ENCODE results near the gene FGF11.
"Not testable (repeated sequence)": the region's sequence is repeated elsewhere in the genome, so short reads cannot be mapped to it uniquely, and the experiment has no call there.

FGF11 gene

DNA sequence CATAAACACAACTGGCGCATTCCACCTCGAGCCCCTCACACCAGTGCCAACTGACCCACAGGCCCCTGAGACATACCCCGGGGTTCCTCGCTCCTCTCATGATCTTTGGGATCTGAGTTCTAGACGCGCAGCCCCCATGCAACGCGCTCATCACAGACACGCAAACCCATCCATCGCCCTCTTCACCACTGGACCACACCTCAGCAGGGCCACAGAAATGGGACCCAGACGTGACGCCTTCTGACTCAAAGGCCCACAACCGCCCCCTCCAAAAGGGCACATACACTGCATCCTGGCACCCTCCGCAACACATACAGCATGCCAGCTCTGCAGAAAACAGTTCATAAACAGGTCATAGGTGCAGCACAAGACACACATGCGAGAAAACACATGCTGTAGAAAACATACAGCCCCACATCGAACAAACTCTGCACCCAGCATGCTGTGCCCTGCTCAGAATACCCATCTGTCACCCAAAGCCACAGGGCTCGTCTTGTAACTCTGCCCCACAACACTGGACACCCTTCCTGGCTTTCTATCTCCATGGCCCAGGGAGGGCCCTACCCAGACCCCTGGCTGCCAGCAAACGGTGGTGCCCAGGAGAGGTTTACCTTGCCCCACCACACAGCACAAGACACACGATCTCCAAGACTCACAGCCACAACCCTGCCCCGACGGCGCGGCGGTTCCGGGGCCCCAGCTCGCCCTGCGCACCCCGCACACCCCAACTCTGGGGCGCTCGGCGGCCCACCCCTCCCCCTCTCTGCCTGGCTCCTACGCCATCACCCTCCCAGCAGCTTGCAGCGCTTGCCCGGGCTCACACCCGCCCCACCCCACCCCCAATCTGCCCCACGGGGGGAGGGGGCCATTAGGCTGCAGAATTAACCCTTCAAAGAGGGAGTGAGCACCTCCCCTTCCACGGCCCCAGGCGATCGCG lies 39.2 kb downstream of the FGF11 start:
- Histone ChIP-seq H3K36me3 (ENCODE audit: control insufficient read depth in 4 of 4, insufficient read depth in 4 of 4, low read length in 3 of 4) (peaks cover 0 to 7% (median 0%) of the 10 kb centered on the region in 4 experiments), H3K4me3 (ENCODE audit: control insufficient read depth in 1 of 7, extremely low read depth in 1 of 7, insufficient read depth in 4 of 7, low read depth in 2 of 7, low read length in 6 of 7) (peak overlapping the region; percentile 65 to 88 (median 79)), H3K27ac (ENCODE audit: insufficient read depth in 1 of 2, low read depth in 1 of 2, low read length in 2 of 2, poor library complexity in 1 of 2, severe bottlenecking in 2 of 2) (peak overlapping the region; percentile 66 to 87), H3K4me1 (ENCODE audit: control extremely low read depth in 1 of 4, control insufficient read depth in 4 of 4, insufficient read depth in 4 of 4, low read length in 3 of 4) (peaks cover 0 to 56% (median 51%) of the 10 kb centered on the region in 4 experiments), H3K9me3 (ENCODE audit: control extremely low read depth in 1 of 5, control insufficient read depth in 4 of 5, insufficient read depth in 2 of 5, low read depth in 1 of 5, low read length in 4 of 5) (no peaks in the 10 kb centered on the region), H3K27me3 (replicated peaks in 2 of 5; ENCODE audit: control insufficient read depth in 4 of 5, insufficient read depth in 5 of 5, low read length in 4 of 5) (no peaks in the 10 kb centered on the region)
- CTCF ChIA-PET = interaction anchor here (0.6 to 3.9 kb wide), 10 partner anchors 11 to 123 kb away, joined by 3 to 29 read pairs (median 4); partner anchors contain the start of gene TMEM102
- 26% methylated on average over 28 of the region's 40 CpGs for WGBS (ENCODE audit: insufficient coverage)
- DNase-seq = peak; percentile 31 to 76 (median 65)
- POLR2A ChIA-PET = interaction anchor here (0.7 to 1.5 kb wide), 4 partner anchors 15 to 142 kb away, joined by 3 read pairs; no protein-coding TSS in a partner anchor

DNA sequence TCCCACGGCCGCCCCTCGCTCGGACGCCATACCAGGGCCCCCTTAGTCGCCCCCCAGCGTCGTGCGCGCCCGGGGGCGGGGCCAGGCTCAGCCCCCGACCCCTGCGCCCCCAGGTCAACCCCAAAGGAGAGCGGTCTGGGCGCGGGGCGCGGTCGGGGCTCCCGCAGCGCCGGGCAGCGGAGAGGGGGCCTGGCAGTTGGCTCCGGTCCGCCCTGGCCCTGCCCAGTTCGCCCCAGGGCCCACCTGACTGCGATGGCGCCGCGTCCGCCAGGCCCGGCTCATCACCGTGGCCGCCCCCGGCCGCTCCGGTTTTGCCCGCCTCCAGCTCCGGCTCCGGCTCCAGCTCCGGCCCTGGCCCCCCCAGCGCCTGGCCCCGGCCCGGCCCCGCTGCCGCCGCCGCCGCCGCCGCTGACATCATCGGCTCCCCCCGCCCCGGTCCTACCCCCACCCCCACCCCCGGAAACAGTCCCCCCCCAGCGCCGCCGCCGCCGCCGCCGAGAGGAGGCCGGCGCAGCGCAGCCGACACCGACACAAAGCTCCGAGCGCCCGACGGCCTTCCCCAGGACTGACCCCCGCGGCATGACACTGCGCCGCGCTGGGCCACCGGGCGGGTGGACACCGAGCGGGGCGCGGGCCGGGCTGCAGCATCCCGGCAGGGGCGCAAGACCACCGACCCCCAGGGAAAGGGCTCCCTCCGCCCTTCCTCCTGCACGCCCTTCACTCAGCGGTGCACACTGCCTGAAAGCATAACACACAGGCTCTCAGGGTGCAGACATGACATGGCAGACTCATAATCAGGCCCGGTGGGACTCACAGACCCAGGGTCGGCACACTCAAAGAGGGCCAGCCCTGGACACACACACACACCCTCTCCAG lies 40.1 kb downstream of the FGF11 start, which contains the start of gene ZBTB4:
ZBTB4 (minus strand) TSS at position 419 of the 876 bp plus-strand sequence. CDS start 12,830 bp downstream, outside the sequence.
- 0% methylated on average over 37 of the region's 92 CpGs for WGBS (ENCODE audit: insufficient coverage)
- H3K27me3 ChIP-seq (replicated peaks in 2 of 5; ENCODE audit: control insufficient read depth in 4 of 5, insufficient read depth in 5 of 5, low read length in 4 of 5) = no peaks in the 10 kb centered on the region
- POLR2A ChIA-PET = interaction anchor here (0.5 to 1.5 kb wide), 8 partner anchors 9 to 42 kb away, joined by 3 to 5 read pairs (median 3); no protein-coding TSS in a partner anchor
- peak in 2 of 3 donors; percentile 60 to 69 for DNase-seq
- H3K4me1 ChIP-seq (ENCODE audit: control extremely low read depth in 1 of 4, control insufficient read depth in 4 of 4, insufficient read depth in 4 of 4, low read length in 3 of 4) = peaks cover 0 to 57% (median 53%) of the 10 kb centered on the region in 4 experiments
- H3K36me3 ChIP-seq (ENCODE audit: control insufficient read depth in 4 of 4, insufficient read depth in 4 of 4, low read length in 3 of 4) = peaks cover 0 to 7% (median 0%) of the 10 kb centered on the region in 4 experiments
- CTCF ChIA-PET = interaction anchor here (1.0 to 3.9 kb wide), 9 partner anchors 11 to 81 kb away, joined by 3 to 29 read pairs (median 5); partner anchors contain the start of gene TMEM102
- peak within 1 kb of the TSS; percentile 65 to 88 (median 79) for H3K4me3 ChIP-seq (ENCODE audit: control insufficient read depth in 1 of 7, extremely low read depth in 1 of 7, insufficient read depth in 4 of 7, low read depth in 2 of 7, low read length in 6 of 7)
- H3K27ac ChIP-seq (ENCODE audit: insufficient read depth in 1 of 2, low read depth in 1 of 2, low read length in 2 of 2, poor library complexity in 1 of 2, severe bottlenecking in 2 of 2) = peak within 1 kb of the TSS; percentile 66 to 87
- no peaks in the 10 kb centered on the region for H3K9me3 ChIP-seq (ENCODE audit: control extremely low read depth in 1 of 5, control insufficient read depth in 4 of 5, insufficient read depth in 2 of 5, low read depth in 1 of 5, low read length in 4 of 5)

DNA sequence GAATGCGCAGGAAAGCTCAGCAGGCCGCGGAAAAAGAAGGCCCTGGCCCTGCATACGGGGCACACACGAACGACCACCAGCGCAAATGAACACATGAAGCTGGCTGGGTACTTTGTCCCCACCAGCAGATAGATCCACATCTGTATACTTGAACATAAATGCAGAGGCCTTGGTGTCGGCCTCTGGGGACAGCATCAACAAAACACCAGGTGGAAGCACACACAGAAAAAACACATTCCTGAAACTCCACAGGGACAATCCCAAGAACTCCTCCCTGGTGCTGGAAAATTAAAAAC lies 40.7 kb downstream of the FGF11 start:
- peak overlapping the region; percentile 46 to 82 for H3K27ac ChIP-seq (ENCODE audit: insufficient read depth in 1 of 2, low read depth in 1 of 2, low read length in 2 of 2, poor library complexity in 1 of 2, severe bottlenecking in 2 of 2)
- peaks cover 0 to 7% (median 0%) of the 10 kb centered on the region in 4 experiments for H3K36me3 ChIP-seq (ENCODE audit: control insufficient read depth in 4 of 4, insufficient read depth in 4 of 4, low read length in 3 of 4)
- 20% methylated on average over 1 of the region's 8 CpGs for WGBS (ENCODE audit: insufficient coverage)
- H3K4me1 ChIP-seq (ENCODE audit: control extremely low read depth in 1 of 4, control insufficient read depth in 4 of 4, insufficient read depth in 4 of 4, low read length in 3 of 4) = peaks cover under 1 to 59% (median 55%) of the 10 kb centered on the region in 4 experiments
- H3K27me3 ChIP-seq (replicated peaks in 2 of 5; ENCODE audit: control insufficient read depth in 4 of 5, insufficient read depth in 5 of 5, low read length in 4 of 5) = no peaks in the 10 kb centered on the region
- H3K4me3 ChIP-seq (ENCODE audit: control insufficient read depth in 1 of 7, extremely low read depth in 1 of 7, insufficient read depth in 4 of 7, low read depth in 2 of 7, low read length in 6 of 7) = peak overlapping the region; percentile 33 to 88 (median 71)
- no peak for DNase-seq
- no peaks in the 10 kb centered on the region for H3K9me3 ChIP-seq (ENCODE audit: control extremely low read depth in 1 of 5, control insufficient read depth in 4 of 5, insufficient read depth in 2 of 5, low read depth in 1 of 5, low read length in 4 of 5)
- POLR2A ChIA-PET = interaction anchor here (0.5 to 1.4 kb wide), 6 partner anchors 9 to 43 kb away, joined by 3 to 5 read pairs (median 4); no protein-coding TSS in a partner anchor
- CTCF ChIA-PET = interaction anchor here (1.0 to 2.1 kb wide), 5 partner anchors 28 to 67 kb away, joined by 3 to 9 read pairs (median 5); partner anchors contain the start of gene TMEM102

DNA sequence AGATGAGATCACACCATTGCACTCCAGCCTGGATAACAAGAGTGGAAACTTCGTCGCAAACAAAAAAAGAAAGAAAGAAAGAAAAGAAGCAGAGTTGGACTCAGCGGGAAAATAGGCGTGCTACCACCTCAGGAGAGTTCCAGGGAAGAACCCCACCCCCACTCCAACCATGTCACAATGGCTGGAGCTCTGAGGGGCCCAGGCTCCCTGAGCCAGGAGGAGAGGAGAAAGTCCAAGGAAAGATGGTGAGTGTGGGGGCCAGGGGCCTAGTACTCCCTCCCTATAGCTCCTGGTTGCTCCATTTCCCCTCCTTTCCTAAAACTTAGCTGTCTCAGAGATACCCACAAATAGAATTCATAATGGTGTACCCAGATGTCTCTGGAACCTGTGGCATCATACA lies 42.0 kb downstream of the FGF11 start, which contains the start of gene SLC35G6:
SLC35G6 (plus strand) TSS at position 172 of the 400 bp plus-strand sequence; CDS start at position 243, 71 bp downstream.
- CTCF ChIA-PET = interaction anchor here (1.1 to 2.1 kb wide), 2 partner anchors 45 to 79 kb away, joined by 3 to 9 read pairs; partner anchors contain the start of gene TMEM102
- POLR2A ChIA-PET; H3K27me3 ChIP-seq (replicated peaks in 2 of 5; ENCODE audit: control insufficient read depth in 4 of 5, insufficient read depth in 5 of 5, low read length in 4 of 5); H3K9me3 ChIP-seq (ENCODE audit: control extremely low read depth in 1 of 5, control insufficient read depth in 4 of 5, insufficient read depth in 2 of 5, low read depth in 1 of 5, low read length in 4 of 5); H3K36me3 ChIP-seq (ENCODE audit: control insufficient read depth in 4 of 4, insufficient read depth in 4 of 4, low read length in 3 of 4); DNase-seq: not testable (repeated sequence)
- peak within 1 kb of the TSS in 1 of 2 experiments; percentile 82 for H3K27ac ChIP-seq (ENCODE audit: insufficient read depth in 1 of 2, low read depth in 1 of 2, low read length in 2 of 2, poor library complexity in 1 of 2, severe bottlenecking in 2 of 2)
- H3K4me3 ChIP-seq (ENCODE audit: control insufficient read depth in 1 of 7, extremely low read depth in 1 of 7, insufficient read depth in 4 of 7, low read depth in 2 of 7, low read length in 6 of 7) = peak within 1 kb of the TSS in 2 of 7 experiments; percentile 65 to 88
- H3K4me1 ChIP-seq (ENCODE audit: control extremely low read depth in 1 of 4, control insufficient read depth in 4 of 4, insufficient read depth in 4 of 4, low read length in 3 of 4) = peaks cover 8 to 62% (median 59%) of the 10 kb centered on the region in 4 experiments
- WGBS (ENCODE audit: insufficient coverage) = no CpG with 5 or more reads among the region's 4 CpGs

DNA sequence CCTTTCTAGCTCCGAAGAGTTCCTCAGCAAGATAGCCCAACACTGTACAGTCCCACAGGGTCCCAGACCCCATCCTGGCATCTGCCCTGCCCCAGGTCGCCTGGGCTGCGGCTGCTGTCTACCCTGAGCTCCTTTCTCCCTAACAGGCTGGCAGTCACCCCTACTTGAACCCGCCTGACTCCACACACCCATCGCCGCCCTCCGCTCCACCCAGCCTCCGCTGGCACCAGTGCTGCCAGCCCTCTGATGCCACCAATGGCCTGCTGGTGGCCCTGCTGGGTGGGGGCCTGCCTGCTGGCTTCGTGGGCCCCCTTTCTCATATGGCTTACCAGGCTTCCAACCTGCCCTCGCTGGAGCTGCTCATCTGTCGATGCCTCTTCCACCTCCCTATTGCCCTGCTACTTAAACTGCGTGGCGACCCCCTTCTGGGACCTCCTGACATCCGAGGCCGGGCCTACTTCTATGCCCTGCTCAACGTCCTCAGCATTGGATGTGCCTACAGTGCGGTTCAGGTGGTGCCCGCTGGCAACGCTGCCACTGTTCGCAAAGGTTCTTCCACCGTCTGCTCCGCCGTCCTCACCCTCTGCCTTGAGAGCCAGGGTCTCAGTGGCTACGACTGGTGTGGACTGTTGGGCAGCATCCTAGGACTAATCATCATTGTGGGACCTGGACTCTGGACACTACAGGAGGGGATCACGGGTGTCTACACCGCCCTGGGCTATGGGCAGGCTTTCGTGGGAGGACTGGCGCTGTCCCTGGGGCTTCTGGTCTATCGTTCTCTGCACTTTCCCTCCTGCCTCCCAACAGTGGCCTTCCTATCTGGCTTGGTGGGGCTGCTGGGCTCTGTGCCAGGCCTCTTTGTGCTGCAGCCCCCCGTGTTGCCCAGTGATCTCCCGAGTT lies 42.8 kb downstream of the FGF11 start:
- peak overlapping the region in 1 of 2 experiments; percentile 100 for H3K27ac ChIP-seq (ENCODE audit: insufficient read depth in 1 of 2, low read depth in 1 of 2, low read length in 2 of 2, poor library complexity in 1 of 2, severe bottlenecking in 2 of 2)
- POLR2A ChIA-PET; H3K36me3 ChIP-seq (ENCODE audit: control insufficient read depth in 4 of 4, insufficient read depth in 4 of 4, low read length in 3 of 4); DNase-seq; H3K9me3 ChIP-seq (ENCODE audit: control extremely low read depth in 1 of 5, control insufficient read depth in 4 of 5, insufficient read depth in 2 of 5, low read depth in 1 of 5, low read length in 4 of 5); H3K27me3 ChIP-seq (replicated peaks in 2 of 5; ENCODE audit: control insufficient read depth in 4 of 5, insufficient read depth in 5 of 5, low read length in 4 of 5): not testable (repeated sequence)
- 97% methylated on average over 27 of the region's 31 CpGs for WGBS (ENCODE audit: insufficient coverage)
- H3K4me3 ChIP-seq (ENCODE audit: control insufficient read depth in 1 of 7, extremely low read depth in 1 of 7, insufficient read depth in 4 of 7, low read depth in 2 of 7, low read length in 6 of 7) = peak overlapping the region in 1 of 7 experiments; percentile 90
- H3K4me1 ChIP-seq (ENCODE audit: control extremely low read depth in 1 of 4, control insufficient read depth in 4 of 4, insufficient read depth in 4 of 4, low read length in 3 of 4) = peaks cover 12 to 65% (median 55%) of the 10 kb centered on the region in 4 experiments
- CTCF ChIA-PET = interaction anchor here (1.1 kb wide), 1 partner anchor 78 kb away, joined by 3 read pairs; no protein-coding TSS in a partner anchor

DNA sequence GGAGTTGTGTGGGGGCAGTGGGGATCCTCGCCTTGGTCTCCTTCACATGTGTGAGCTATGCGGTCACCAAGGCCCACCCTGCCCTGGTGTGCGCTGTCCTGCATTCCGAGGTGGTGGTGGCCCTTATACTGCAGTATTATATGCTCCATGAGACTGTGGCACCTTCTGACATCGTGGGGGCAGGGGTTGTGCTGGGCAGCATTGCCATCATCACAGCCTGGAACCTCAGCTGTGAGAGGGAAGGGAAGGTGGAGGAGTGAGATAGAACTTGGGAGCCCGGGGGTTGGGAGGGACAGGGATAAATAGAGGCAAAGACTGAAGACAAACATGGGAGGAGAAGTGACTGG lies 43.4 kb downstream of the FGF11 start:
- H3K27me3 ChIP-seq (replicated peaks in 2 of 5; ENCODE audit: control insufficient read depth in 4 of 5, insufficient read depth in 5 of 5, low read length in 4 of 5); H3K36me3 ChIP-seq (ENCODE audit: control insufficient read depth in 4 of 4, insufficient read depth in 4 of 4, low read length in 3 of 4); H3K9me3 ChIP-seq (ENCODE audit: control extremely low read depth in 1 of 5, control insufficient read depth in 4 of 5, insufficient read depth in 2 of 5, low read depth in 1 of 5, low read length in 4 of 5); DNase-seq; CTCF ChIA-PET: not testable (repeated sequence)
- POLR2A ChIA-PET = interaction anchor here (0.5 to 1.2 kb wide), 2 partner anchors 36 to 295 kb away, joined by 3 read pairs; no protein-coding TSS in a partner anchor
- H3K4me3 ChIP-seq (ENCODE audit: control insufficient read depth in 1 of 7, extremely low read depth in 1 of 7, insufficient read depth in 4 of 7, low read depth in 2 of 7, low read length in 6 of 7) = peak overlapping the region in 5 of 7 experiments; percentile 81 to 97 (median 88)
- peak overlapping the region in 1 of 2 experiments; percentile 100 for H3K27ac ChIP-seq (ENCODE audit: insufficient read depth in 1 of 2, low read depth in 1 of 2, low read length in 2 of 2, poor library complexity in 1 of 2, severe bottlenecking in 2 of 2)
- 80% methylated on average over 6 of the region's 6 CpGs for WGBS (ENCODE audit: insufficient coverage)
- peaks cover 12 to 65% (median 52%) of the 10 kb centered on the region in 4 experiments for H3K4me1 ChIP-seq (ENCODE audit: control extremely low read depth in 1 of 4, control insufficient read depth in 4 of 4, insufficient read depth in 4 of 4, low read length in 3 of 4)

Data from common myeloid progenitor, CD34-positive (primary cell).